GM20431 (cell line): ENCODE data around the gene FHOD3.

Experiments used
- in situ Hi-C: fragments of 300-500 bp; cut with MseI, MboI; formaldehyde crosslinking; loops from one replicate; pipeline ENCODE4 v1.15.0; 2020; ENCODE audit warnings: low sequenced_read_pairs; ENCODE audit not compliant: unreplicated experiment

Gene FHOD3

DNA sequence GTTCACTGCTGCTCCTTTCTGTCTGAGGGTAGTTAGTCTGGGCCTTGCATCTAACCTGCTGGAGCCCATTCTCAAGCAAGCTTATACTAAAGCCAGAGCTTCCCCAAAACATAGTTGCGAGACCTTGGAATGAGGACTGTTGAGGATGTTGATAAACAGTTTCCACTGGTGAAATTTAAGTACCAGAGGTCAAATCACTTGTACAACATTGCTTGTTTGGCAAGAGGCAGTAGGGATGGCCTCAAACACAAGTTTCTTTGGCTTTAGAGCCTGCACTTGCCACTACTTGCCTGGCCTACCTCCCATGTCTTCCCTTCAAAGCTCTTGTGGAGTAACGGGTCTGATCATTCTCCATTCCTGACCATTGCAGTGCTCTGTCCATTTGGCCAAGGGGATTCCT lies 262.7 kb downstream of the FHOD3 start:
- in situ Hi-C loops, result loop anchor here (25.0 kb wide), 1 partner anchor 473 kb away; no protein-coding TSS in a partner anchor

DNA sequence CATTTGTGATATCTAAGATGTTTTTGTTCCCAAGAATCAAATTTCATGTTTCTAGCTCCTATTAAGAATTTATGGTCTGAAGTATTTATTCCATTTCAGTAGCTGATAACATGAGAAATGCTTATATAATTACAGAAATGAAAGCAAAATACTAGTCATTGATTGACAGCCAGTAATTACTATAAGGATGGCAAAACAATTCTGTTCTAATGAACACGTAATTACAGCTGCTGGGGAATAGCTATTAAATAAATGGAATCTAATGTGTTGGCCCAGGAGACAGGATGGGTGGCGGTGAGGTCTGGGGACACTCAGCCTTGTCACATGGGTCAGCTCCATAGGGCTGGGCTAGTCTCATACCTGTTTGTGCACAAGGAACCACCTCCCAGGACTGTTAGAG lies 263.5 kb downstream of the FHOD3 start:
- in situ Hi-C loops, result loop anchor here (25.0 kb wide), 1 partner anchor 474 kb away; no protein-coding TSS in a partner anchor

DNA sequence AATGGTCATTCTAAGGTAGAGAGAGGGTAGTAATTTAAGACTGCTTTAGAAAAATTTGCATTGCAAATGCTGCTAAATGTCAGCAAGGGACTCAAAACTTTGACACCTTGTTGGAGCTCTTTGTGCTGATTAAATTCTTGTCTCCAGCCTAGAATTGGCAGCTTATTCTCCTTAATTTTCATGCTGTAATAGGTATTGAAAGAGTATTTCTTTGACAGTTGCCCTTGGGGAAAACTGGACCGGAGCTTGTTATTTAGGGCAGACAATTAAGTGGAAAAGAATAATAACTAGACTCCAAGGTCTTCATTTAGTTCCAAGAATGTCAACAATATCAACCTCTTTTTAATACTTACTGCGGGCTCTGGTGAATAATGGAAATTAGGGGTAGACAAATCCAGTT lies 267.3 kb downstream of the FHOD3 start:
- in situ Hi-C loops, result loop anchor here (25.0 kb wide), 1 partner anchor 478 kb away; no protein-coding TSS in a partner anchor

DNA sequence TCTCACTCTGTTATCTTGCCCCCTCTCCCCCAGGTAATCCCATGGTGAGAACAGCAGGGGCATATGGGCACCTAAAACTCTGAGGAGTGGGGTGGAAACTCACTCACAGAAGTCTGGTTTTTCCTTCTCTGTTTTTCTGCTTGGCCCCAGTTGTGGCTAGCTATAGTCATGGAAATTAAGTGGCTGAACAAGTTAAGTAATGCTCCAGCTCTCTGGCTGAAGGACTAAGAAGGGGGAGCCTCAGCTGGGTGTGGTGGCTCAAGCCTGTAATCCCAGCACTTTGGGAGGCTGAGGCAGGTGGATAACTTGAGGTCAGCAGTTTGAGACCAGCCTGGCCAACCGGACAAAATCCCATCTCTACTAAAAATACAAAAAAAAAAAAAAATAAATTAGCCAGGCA lies 270.3 kb downstream of the FHOD3 start:
- in situ Hi-C loops, result loop anchor here (25.0 kb wide), 1 partner anchor 480 kb away; no protein-coding TSS in a partner anchor

DNA sequence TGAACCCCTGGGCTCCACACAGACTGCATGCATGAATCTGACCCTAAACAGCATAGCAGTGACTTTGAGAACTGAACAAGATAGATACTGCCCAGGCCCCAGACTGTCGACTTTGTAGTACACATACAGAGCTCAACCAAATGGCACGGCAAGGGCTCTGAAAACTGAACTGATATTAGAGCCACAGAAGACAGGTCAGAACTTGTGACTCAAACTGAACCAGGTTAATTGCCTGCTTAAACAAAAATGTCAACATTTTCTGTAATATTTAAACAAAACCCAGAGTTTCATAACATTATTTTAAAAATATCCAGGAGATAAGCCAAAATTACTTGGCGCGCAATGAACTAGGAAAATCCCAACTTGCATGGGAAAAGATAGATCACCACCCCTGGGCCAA lies 271.0 kb downstream of the FHOD3 start:
- in situ Hi-C loops, result loop anchor here (25.0 kb wide), 1 partner anchor 481 kb away; no protein-coding TSS in a partner anchor

DNA sequence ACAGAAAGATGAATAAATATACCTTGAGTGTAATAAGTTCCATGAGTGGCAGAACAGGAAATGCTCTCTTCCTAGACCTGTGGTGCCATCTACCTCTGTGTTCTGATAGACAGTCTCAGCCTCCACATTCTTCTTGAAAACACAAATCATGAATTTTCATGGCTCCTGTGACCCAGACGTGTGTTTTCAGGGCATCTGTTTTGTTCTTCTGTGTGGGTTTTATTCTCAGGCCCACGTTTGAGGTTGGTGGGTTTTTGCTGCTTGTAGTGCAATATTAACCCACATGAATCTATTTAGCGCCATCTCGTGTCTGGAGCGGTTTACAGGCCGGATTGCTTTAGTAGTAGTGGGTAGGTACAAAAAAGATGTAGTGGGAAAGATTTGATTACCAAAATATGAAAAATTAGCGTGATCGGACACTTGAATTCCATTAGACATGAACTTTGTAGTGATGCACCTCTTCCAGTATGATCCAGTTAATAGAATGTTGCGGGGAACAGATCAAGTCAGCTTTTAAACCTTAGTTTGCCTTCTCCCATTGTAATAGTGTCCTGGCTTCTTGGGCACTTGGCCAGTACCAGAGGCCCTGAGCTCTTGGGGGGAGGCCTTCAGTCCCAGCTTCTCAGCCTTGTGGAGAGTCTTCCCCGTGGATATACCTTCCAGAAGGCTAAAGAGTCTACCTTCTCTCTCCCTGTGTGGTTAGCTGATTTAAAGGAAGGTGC lies 274.8 kb downstream of the FHOD3 start:
- in situ Hi-C loops, result loop anchor here (25.0 kb wide), 1 partner anchor 485 kb away; no protein-coding TSS in a partner anchor

DNA sequence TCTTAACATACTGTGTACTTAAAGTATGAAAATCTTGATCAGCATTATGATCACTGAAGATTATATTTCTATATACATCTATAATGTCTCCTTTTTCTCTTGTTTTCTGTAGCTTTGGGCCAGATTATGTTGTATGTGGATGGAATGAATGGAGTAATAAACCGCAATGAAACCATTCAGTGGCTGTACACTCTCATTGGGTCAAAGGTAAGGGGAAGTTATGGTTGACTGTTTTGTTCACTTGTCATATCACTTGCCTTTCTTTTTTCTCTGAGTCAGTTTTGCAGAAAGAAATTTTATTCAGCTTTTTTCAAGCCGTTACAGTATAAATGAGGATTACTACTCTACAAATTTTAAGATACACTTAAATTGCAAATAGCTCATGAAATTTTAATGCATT lies 278.8 kb downstream of the FHOD3 start:
- in situ Hi-C loops, result no loop called here

DNA sequence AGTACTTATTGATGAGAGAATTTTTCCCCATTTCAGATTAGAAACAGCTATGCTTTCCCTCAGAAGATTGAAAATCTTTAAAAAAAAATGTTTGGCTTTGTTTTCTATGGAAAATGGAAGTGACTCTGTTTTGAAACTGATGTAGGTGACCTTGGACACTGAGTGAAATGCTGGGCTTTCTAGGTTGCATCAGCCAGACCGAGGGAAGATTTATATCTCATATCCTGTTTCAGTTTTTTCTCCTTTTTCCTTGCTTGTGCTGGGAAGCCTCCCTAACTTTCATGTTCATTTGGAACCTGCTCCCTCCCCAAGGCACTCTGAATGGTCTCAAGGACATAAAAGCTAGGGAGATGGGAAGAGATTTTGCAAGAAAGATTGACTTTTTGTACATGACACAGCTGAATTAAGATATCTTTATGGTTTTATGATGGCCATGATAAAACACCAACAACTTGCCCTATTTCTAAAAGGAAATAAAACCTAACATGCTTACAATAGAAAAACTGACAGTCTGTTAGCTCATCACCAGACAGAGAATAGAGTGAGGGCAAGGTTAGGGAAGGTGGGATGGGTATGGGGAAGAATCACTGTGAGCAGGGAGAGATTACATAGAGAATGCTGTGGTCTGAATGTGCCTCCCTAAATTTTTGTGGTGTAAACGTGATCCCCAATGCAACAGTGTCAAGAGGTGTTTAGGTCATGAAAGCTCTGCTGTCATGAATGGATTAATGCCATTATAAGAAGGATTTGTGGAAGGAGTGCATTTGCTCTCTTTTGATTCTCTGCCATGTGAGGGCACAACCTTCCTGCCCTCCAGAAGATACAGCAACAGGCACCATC lies 281.6 kb downstream of the FHOD3 start:
- in situ Hi-C loops, result no loop called here

DNA sequence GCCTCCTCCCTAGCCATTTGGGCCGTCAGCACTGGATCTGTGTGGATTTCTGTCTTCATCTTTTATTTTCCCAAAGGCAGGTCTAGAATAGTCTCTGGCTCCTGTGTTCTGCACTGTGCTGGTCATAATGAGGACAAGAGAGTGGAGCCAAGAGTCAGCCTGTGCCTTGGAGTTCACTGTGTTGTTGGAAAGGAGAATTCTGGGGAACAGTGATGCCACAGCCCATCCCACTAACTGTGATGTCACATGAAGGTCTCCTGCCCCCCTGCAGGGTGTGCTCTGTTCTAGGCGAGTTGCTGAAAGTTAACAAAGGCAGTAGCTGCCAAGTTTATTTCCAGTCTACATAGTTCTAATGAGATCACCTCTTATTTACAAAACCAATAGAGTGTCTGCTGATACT lies 282.8 kb downstream of the FHOD3 start:
- in situ Hi-C loops, result no loop called here

DNA sequence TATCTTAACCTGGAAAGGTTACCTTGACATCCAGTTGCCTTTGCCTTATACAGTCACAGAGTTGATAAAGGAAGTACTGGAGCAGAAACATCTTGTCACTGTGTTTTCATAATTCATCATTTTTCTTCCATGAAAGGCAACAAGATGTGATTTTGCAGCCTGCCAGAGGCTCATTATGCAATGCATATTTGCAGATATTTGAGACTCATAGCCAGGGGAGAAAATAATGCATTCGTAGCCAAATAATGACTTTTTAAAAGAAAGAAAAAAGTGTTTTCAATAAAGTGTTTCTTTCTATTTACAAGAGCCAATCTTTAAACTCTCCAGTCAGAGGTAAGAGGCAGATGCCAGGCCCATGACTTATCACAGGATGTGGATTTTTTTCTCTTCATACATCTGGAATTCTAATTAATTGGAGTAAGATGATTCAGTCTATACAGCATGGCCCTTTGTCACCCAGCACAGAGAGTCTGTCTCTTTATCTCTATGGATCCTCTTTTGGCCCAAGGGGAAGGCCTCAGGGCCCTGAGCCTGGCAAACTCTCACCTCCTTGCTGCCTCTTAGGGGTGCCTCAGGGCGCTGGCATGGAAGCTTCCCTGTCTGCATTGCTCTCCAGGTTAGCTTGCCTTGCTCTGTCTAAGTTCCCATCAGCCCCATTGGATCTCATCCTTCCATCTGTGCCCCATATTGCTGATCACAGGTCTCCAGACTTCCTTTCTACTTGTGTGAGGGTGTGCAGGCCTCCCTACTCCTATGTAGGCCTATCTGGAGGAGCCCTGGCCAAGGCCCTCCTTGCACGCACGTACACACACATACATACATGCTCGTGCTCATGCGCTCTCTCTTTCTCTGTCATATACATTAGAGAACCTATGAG lies 283.6 kb downstream of the FHOD3 start:
- in situ Hi-C loops, result no loop called here

DNA sequence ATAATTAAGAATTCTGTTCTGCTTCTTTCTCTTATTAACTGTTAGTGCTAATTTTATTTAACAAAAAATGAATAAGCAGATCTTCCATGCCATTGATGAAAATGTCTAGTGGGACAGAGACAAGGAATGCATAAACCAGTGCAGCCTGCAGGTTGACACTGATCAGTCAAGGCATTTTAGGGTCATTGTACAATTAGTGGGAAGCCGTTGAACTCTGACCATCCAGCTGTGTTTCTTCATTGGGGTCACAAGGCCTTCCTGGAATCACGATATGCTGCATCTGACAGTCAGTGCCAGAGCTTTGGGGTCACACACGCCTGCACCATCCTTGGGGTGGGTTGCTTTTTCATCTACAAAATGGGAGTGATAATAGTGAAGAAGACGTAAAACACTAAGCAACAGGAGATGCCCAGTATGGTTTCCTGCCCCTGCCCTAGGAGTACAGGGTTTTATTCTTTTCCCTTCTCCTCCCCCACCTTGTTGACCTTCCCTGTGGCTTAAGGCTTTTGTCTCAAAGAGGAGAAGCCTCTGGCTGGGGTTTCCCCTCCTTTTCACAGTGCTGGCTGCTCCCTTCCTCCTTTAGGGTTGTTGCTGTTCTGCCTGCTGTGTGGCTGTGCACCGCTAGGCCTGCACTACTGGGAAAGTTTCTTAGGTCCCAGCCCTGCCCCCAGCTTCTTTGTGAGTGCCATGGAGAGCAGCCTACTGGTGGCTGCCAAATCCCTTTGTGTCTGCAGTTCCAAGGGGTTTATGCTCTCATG lies 285.7 kb downstream of the FHOD3 start:
- in situ Hi-C loops, result no loop called here

DNA sequence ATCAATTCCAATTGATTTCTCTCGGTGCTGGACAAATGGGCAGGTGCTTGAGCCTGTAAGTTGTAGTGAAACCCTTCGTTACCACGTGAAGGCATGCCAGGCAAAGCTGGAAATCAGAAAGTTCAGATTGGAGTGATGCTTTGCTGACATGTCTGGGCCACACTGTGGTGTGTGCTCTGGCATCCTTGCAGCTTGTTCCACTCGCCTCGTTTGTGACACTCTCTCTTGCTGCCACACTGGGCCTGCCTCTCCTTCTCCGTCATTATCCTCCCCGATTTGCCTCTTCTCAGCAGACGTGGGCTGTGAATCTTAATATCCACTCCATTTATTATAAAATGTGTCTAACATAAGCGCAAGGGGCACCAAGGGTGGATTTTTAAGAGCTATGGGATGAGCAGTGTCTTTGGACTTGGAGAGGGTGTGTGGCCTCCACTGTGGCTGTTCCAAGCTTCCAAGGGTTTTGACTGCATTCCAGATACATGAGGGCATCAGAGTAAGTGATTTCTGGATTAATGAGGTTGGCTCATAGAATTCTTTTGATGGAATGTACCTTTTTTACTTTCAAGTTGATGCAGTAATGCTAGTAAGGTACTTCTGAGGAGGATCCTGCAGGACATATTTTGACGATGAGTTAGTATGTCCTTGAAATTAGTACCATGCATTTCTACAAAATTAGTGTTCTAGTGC lies 292.5 kb downstream of the FHOD3 start:
- in situ Hi-C loops, result no loop called here

DNA sequence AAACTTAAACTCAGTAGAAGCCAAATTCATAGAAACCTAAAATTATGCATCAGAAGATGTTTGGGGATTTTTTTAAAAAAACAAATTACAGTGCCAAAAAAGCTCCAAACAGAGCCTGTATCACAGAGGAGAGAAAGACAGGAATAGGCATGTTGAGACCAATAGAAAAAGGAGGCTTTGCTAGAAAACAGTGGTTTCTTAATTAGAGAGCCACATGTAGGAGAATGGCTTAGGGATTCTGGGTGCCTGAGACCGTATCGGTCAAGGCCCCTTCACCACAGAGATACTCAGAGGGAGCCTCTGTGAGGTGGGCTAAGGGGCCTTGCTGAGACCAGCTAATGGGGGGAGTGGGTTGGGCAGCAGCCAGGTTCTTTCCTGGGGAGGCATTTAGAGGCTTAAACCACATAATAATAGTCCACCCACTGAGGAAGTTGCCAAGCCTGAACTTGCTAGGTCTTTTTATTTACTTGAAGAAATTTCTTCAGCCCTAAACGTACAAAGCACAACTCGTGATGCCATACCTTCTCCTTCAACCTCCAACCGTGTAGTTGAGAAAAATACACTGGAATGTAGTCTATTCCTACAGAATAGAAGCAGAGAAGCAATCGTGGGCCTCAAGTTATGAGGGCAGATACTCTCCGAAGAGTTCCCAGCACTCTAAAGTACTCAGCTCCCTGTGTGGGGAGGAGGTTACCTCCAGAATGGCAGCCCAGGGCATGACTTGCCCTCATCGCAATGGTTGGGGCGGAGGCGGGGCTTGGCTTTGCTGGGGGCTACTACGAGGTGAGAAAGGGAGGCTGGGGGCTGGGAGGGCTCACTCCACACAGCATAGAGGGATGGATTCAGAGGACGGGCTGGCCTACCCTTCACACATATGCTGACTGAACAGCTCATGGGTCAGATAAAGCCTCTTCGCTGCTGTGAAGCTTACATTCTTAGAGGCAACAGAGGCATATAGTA lies 293.4 kb downstream of the FHOD3 start:
- in situ Hi-C loops, result no loop called here

DNA sequence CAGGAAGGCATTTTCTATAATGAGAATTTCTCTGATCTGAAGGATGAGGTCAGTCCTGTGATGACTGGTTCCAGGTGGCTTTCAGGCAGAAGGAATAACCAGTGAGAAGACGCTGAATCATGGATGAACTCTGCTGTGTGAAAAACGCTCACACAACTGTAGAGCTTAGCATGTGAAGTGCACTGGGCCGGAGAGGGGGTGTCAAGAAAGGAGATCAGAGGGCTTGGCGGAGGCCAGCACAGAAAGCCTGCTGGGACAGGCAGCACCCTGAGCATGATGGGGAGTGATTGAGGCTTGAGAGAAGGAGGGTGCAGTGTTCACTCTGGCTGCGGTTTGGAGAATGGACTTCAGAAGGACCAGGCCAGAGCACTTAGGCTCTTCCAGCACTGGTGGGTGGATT lies 294.8 kb downstream of the FHOD3 start:
- in situ Hi-C loops, result no loop called here

DNA sequence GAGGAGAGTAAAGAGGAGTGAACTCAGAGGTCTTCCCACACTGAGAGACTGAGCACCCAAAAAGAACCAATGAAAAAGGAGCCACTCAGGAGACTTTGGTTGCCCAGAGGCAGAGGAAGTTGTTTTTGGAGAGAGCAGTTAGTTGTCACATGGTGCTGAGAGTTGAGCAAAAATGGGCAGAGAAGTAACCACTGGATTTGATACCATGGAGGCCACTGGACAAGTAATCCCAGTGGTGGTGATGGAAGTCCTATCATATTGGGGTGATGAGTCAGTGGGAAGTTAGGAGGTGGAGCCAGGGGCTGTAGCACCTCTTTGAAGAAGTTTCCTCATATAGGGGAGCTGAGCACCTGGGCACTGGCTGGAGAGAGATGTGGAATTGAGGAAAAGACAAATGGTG lies 295.5 kb downstream of the FHOD3 start:
- in situ Hi-C loops, result no loop called here

DNA sequence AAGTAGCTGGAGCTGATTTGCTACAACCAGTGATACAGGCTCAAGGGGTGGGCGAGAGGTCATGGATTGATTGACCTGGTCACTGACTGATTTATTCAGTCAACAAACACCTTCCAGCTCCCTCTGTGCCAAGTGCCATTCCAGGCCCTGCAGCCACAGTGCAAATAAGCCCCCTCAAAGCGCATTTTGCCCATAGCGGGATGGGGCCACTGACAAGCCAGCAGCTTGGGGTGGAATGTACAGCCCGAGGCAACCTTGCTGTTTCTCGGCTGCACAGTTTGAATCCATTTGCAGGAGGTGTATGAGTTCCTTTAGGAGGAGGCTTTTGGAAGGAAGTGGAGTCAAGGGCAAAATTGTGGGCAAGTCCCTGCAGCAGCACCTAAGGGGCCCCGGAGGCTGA lies 296.1 kb downstream of the FHOD3 start:
- in situ Hi-C loops, result no loop called here

DNA sequence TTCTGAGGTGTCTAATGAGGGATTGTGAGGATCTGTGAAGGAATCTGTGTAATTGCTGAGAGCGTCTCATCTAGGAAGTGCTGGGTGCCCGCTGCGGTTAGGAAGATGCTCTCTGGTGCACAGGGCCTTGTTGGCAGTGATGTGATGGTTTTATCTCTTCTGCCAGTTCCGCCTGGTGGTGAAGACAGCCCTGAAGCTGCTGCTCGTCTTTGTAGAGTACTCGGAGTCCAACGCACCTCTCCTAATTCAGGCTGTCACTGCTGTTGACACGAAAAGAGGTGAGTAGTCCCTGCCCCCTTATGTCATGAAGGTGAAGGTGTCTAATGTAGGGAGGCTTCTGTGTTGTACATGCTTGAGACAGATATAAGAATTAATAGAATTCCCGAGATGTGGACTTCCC lies 297.1 kb downstream of the FHOD3 start:
- in situ Hi-C loops, result no loop called here
